ENCODE data around the gene CD59.

The CD59 gene

GRCh38 chr11:33723238-33723881 is 12.9 kb downstream of the CD59 start:
- H3K27ac ChIP-seq (ENCODE audit: low read length), result no peak overlapping the region

GRCh38 chr11:33722590-33723234 is 13.5 kb downstream of the CD59 start:
- H3K27ac ChIP-seq (ENCODE audit: low read length), result no peak overlapping the region
- H3K4me1 ChIP-seq (ENCODE audit: control insufficient read depth, low read depth, low read length), result peaks cover 9% of the 10 kb centered on the region
- H3K36me3 ChIP-seq (ENCODE audit: control insufficient read depth, low read depth, low read length), result peaks cover 4% of the 10 kb centered on the region
- H3K9ac ChIP-seq (ENCODE audit: low read length), result no peak overlapping the region
- H3K27me3 ChIP-seq (ENCODE audit: control insufficient read depth, insufficient read depth, low read length), result no peaks in the 10 kb centered on the region
- no peak overlapping the region for H3K4me3 ChIP-seq (ENCODE audit: low read length)
- H3K9me3 ChIP-seq (ENCODE audit: control insufficient read depth, low read depth, low read length), result no peaks in the 10 kb centered on the region

More at GRCh38 chr11:33723238-33723881, 12.9 kb downstream of the CD59 start:
- Histone ChIP-seq H3K4me1 (ENCODE audit: control insufficient read depth, low read depth, low read length) (peaks cover 9% of the 10 kb centered on the region), H3K36me3 (ENCODE audit: control insufficient read depth, low read depth, low read length) (peaks cover 4% of the 10 kb centered on the region), H3K9me3 (ENCODE audit: control insufficient read depth, low read depth, low read length) (no peaks in the 10 kb centered on the region), H3K9ac (ENCODE audit: low read length) (no peak overlapping the region), H3K4me3 (ENCODE audit: low read length) (no peak overlapping the region), H3K27me3 (ENCODE audit: control insufficient read depth, insufficient read depth, low read length) (no peaks in the 10 kb centered on the region)

GRCh38 chr11:33721984-33722383 is 14.2 kb downstream of the CD59 start:
- Histone ChIP-seq H3K4me1 (ENCODE audit: control insufficient read depth, low read depth, low read length) (peaks cover 9% of the 10 kb centered on the region), H3K9ac (ENCODE audit: low read length) (no peak overlapping the region), H3K36me3 (ENCODE audit: control insufficient read depth, low read depth, low read length) (peaks cover 4% of the 10 kb centered on the region), H3K4me3 (ENCODE audit: low read length) (no peak overlapping the region), H3K27ac (ENCODE audit: low read length) (no peak overlapping the region), H3K9me3 (ENCODE audit: control insufficient read depth, low read depth, low read length) (no peaks in the 10 kb centered on the region), H3K27me3 (ENCODE audit: control insufficient read depth, insufficient read depth, low read length) (no peaks in the 10 kb centered on the region)

- Histone ChIP-seq H3K4me1 (ENCODE audit: control insufficient read depth, low read depth, low read length) (peaks cover 9% of the 10 kb centered on the region), H3K9me3 (ENCODE audit: control insufficient read depth, low read depth, low read length) (no peaks in the 10 kb centered on the region), H3K36me3 (ENCODE audit: control insufficient read depth, low read depth, low read length) (peaks cover 4% of the 10 kb centered on the region), H3K27ac (ENCODE audit: low read length) (no peak overlapping the region), H3K9ac (ENCODE audit: low read length) (no peak overlapping the region), H3K27me3 (ENCODE audit: control insufficient read depth, insufficient read depth, low read length) (no peaks in the 10 kb centered on the region), H3K4me3 (ENCODE audit: low read length) (no peak overlapping the region)
These were observed 14.8 kb downstream of the CD59 start for GRCh38 chr11:33721426-33721825.

- H3K4me1 ChIP-seq (ENCODE audit: control insufficient read depth, low read depth, low read length), result peaks cover 9% of the 10 kb centered on the region
- H3K9ac ChIP-seq (ENCODE audit: low read length), result no peak overlapping the region
- no peak overlapping the region for H3K27ac ChIP-seq (ENCODE audit: low read length)
- no peaks in the 10 kb centered on the region for H3K27me3 ChIP-seq (ENCODE audit: control insufficient read depth, insufficient read depth, low read length)
- peaks cover 11% of the 10 kb centered on the region for H3K36me3 ChIP-seq (ENCODE audit: control insufficient read depth, low read depth, low read length)
- H3K9me3 ChIP-seq (ENCODE audit: control insufficient read depth, low read depth, low read length), result no peaks in the 10 kb centered on the region
- no peak overlapping the region for H3K4me3 ChIP-seq (ENCODE audit: low read length)
These were observed 16.6 kb downstream of the CD59 start for GRCh38 chr11:33719587-33719986.

- Histone ChIP-seq H3K27ac (ENCODE audit: low read length) (no peak overlapping the region), H3K36me3 (ENCODE audit: control insufficient read depth, low read depth, low read length) (peaks cover 14% of the 10 kb centered on the region), H3K4me1 (ENCODE audit: control insufficient read depth, low read depth, low read length) (peaks cover 4% of the 10 kb centered on the region)
These were observed 17.8 kb downstream of the CD59 start for GRCh38 chr11:33718440-33718839.

GRCh38 chr11:33716243-33716642 is 20.0 kb downstream of the CD59 start:
- Histone ChIP-seq H3K9me3 (ENCODE audit: control insufficient read depth, low read depth, low read length) (no peaks in the 10 kb centered on the region), H3K4me1 (ENCODE audit: control insufficient read depth, low read depth, low read length) (no peaks in the 10 kb centered on the region), H3K4me3 (ENCODE audit: low read length) (no peak overlapping the region), H3K27ac (ENCODE audit: low read length) (no peak overlapping the region), H3K9ac (ENCODE audit: low read length) (no peak overlapping the region), H3K27me3 (ENCODE audit: control insufficient read depth, insufficient read depth, low read length) (no peaks in the 10 kb centered on the region), H3K36me3 (ENCODE audit: control insufficient read depth, low read depth, low read length) (peaks cover 14% of the 10 kb centered on the region)

More at GRCh38 chr11:33718440-33718839, 17.8 kb downstream of the CD59 start:
- Histone ChIP-seq H3K4me3 (ENCODE audit: low read length) (no peak overlapping the region), H3K9me3 (ENCODE audit: control insufficient read depth, low read depth, low read length) (no peaks in the 10 kb centered on the region), H3K27me3 (ENCODE audit: control insufficient read depth, insufficient read depth, low read length) (no peaks in the 10 kb centered on the region), H3K9ac (ENCODE audit: low read length) (no peak overlapping the region)

GRCh38 chr11:33713856-33714398 is 22.3 kb downstream of the CD59 start:
- H3K27ac ChIP-seq (ENCODE audit: low read length), result no peak overlapping the region
- no peaks in the 10 kb centered on the region for H3K4me1 ChIP-seq (ENCODE audit: control insufficient read depth, low read depth, low read length)
- H3K9me3 ChIP-seq (ENCODE audit: control insufficient read depth, low read depth, low read length), result no peaks in the 10 kb centered on the region
- H3K36me3 ChIP-seq (ENCODE audit: control insufficient read depth, low read depth, low read length), result peaks cover 13% of the 10 kb centered on the region
- no peak overlapping the region for H3K9ac ChIP-seq (ENCODE audit: low read length)
- no peak overlapping the region for H3K4me3 ChIP-seq (ENCODE audit: low read length)
- no peaks in the 10 kb centered on the region for H3K27me3 ChIP-seq (ENCODE audit: control insufficient read depth, insufficient read depth, low read length)

GRCh38 chr11:33713151-33713855 is 22.9 kb downstream of the CD59 start:
- no peak overlapping the region for H3K4me3 ChIP-seq (ENCODE audit: low read length)
- H3K9ac ChIP-seq (ENCODE audit: low read length), result no peak overlapping the region
- no peaks in the 10 kb centered on the region for H3K9me3 ChIP-seq (ENCODE audit: control insufficient read depth, low read depth, low read length)
- H3K4me1 ChIP-seq (ENCODE audit: control insufficient read depth, low read depth, low read length), result no peaks in the 10 kb centered on the region
- no peaks in the 10 kb centered on the region for H3K27me3 ChIP-seq (ENCODE audit: control insufficient read depth, insufficient read depth, low read length)
- peaks cover 15% of the 10 kb centered on the region for H3K36me3 ChIP-seq (ENCODE audit: control insufficient read depth, low read depth, low read length)
- no peak overlapping the region for H3K27ac ChIP-seq (ENCODE audit: low read length)

- H3K27me3 ChIP-seq (ENCODE audit: control insufficient read depth, insufficient read depth, low read length), result no peaks in the 10 kb centered on the region
- H3K27ac ChIP-seq (ENCODE audit: low read length), result no peak overlapping the region
- H3K4me3 ChIP-seq (ENCODE audit: low read length), result no peak overlapping the region
- no peak overlapping the region for H3K9ac ChIP-seq (ENCODE audit: low read length)
- no peaks in the 10 kb centered on the region for H3K4me1 ChIP-seq (ENCODE audit: control insufficient read depth, low read depth, low read length)
- H3K9me3 ChIP-seq (ENCODE audit: control insufficient read depth, low read depth, low read length), result no peaks in the 10 kb centered on the region
- H3K36me3 ChIP-seq (ENCODE audit: control insufficient read depth, low read depth, low read length), result peaks cover 15% of the 10 kb centered on the region
These were observed 23.8 kb downstream of the CD59 start for GRCh38 chr11:33712436-33712835.

GRCh38 chr11:33709466-33709865 is 26.8 kb downstream of the CD59 start:
- Histone ChIP-seq H3K9me3 (ENCODE audit: control insufficient read depth, low read depth, low read length) (no peaks in the 10 kb centered on the region), H3K27me3 (ENCODE audit: control insufficient read depth, insufficient read depth, low read length) (no peaks in the 10 kb centered on the region), H3K9ac (ENCODE audit: low read length) (no peak overlapping the region), H3K27ac (ENCODE audit: low read length) (no peak overlapping the region), H3K4me1 (ENCODE audit: control insufficient read depth, low read depth, low read length) (no peaks in the 10 kb centered on the region), H3K36me3 (ENCODE audit: control insufficient read depth, low read depth, low read length) (peaks cover 8% of the 10 kb centered on the region), H3K4me3 (ENCODE audit: low read length) (no peak overlapping the region)

All from iPS-18a (cell line).